GM12892 (cell line): ENCODE results near the gene CYTH2.

ENCODE experiments used
- POLR2A ChIP-seq: IDR thresholded peaks from 2 replicates; pipeline ENCODE4 v1.6.1; 2011; ENCODE audit warnings: low read depth, low read length, control low read depth
- TAF1 ChIP-seq: IDR thresholded peaks from 2 replicates; pipeline ENCODE4 v1.6.1; 2011; ENCODE audit warnings: low read depth, mild to moderate bottlenecking, control low read depth, low read length, borderline replicate concordance

DNA sequence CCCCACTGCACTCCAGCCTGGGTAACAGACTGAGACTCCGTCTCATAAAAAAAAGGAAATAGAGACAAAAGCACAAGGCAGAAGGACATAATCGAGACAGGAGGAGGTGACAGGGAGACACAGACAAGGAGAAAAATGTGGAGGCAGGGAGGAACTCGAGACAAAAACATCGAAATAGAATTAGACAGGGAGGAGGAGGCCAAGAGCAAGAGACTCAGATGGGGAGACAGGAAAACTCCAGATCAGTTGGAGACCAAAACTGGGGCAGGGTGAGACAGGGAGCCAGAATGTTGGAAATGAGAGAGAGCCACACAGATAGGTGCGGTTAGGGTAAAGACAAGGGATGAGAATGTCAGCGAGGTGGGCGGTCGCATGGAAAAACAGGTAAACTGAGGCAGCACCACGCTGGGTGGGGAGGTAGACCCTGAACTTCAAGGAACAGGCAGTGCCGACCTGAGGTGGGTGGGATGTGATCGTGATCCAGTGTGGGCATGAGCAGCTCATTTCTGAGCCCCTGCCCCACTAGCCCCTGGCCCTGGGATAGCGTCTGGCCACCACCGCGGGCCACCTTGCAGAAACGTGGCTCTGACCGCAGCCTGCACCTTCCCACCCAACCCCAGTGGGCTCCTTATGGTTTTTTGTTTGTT lies 15.2 kb downstream of the CYTH2 start:
- TF ChIP-seq TAF1 (no peak), POLR2A (no peak)
